ENCODE measurements around the gene UBE2D4.

DNA sequence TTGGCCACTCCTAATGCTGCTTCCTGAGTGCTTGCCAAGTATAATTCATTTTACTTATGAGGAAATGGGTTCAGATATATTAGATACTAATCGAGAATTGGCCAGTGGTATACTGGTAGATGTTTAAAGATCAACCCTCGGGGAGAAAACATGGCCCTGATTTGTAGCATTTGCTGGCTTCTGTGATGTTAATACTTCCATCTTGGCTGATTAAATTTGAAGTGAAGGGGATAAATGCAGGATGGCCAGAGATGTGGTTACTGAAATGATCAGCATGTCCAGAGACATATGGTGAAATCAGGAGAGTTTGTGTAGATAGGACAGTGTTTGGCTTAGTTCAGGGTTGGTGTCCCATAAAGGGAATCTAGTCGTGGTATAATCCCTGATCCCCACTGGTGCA lies 11.2 kb downstream of the UBE2D4 start:
- TF ChIP-seq CTCF (IDR thresholded peaks at IDR 0.05) (no peak), POLR2A (IDR thresholded peaks at IDR 0.05) (no peak)

Data from heart left ventricle (tissue), 13 donors.